Sigmoid colon (tissue), 4 donors: ENCODE measurements around the gene IPO7.

ENCODE experiments used
- CTCF ChIP-seq, 4 experiments: fragments of 450-650 bp in 3 of 4; fragments of 200-600 bp in 1 of 4; IDR thresholded peaks; one replicate each; pipeline ENCODE4 v1.5.1; 2016 to 2019; ENCODE audit warnings: antibody characterized with exemption in 4 of 4, mild to moderate bottlenecking in 3 of 4, moderate library complexity in 2 of 4
- EP300 ChIP-seq, 4 donors: sonication (generic); formaldehyde crosslinking; IDR thresholded peaks; one replicate each; pipeline ENCODE4 v1.6.1; 2017; ENCODE audit warnings: antibody characterized with exemption in 4 of 4
- POLR2A ChIP-seq, 2 donors: fragments of 450-650 bp; IDR thresholded peaks; one replicate each; pipeline ENCODE4 v1.6.1; 2016; ENCODE audit warnings: antibody characterized with exemption in 2 of 2, mild to moderate bottlenecking in 2 of 2, moderate library complexity in 2 of 2
- POLR2AphosphoS5 ChIP-seq, 4 donors: sonication (generic); formaldehyde crosslinking; IDR thresholded peaks; one replicate each; pipeline ENCODE4 v1.6.1; 2017; ENCODE audit warnings: antibody characterized with exemption in 4 of 4

GRCh38 chr11:9357041-9357440 lies 27.4 kb upstream of the IPO7 start:
- TF ChIP-seq POLR2AphosphoS5 (IDR thresholded peaks at IDR 0.05) = no peak
- no peak for TF ChIP-seq CTCF (IDR thresholded peaks at IDR 0.05)
- TF ChIP-seq POLR2A (IDR thresholded peaks at IDR 0.05) = no peak
- no peak for TF ChIP-seq EP300 (IDR thresholded peaks at IDR 0.05)
